H7 (cell line): ENCODE data around the gene ATP6V1E1. TPM values are rescaled to one million over a fixed set of nuclear protein-coding genes. Genes with fewer than 3 reads are reported as not detected.
A peak's percentile ranks its signal among the peaks of the same experiment; 100 is the strongest.
"Not testable (repeated sequence)": the region's sequence is repeated elsewhere in the genome, so short reads cannot be mapped to it uniquely, and the experiment has no call there.

Experiments used
- DNase-seq: peaks from one replicate; pipeline ENCODE4 v3.0.0; 2012
- H3K27me3 ChIP-seq: 2 replicates; pipeline ENCODE4 v1.6.0; 2011; ENCODE audit warnings: mild to moderate bottlenecking, low read length; ENCODE audit not compliant: control insufficient read depth, insufficient read depth
- H3K36me3 ChIP-seq: replicated peaks from 2 replicates; pipeline ENCODE4 v1.5.1; 2011; ENCODE audit warnings: low read length; ENCODE audit not compliant: control insufficient read depth, insufficient read depth
- H3K4me3 ChIP-seq: 2 replicates; pipeline ENCODE4 v1.5.1; 2011; ENCODE audit warnings: low read depth, mild to moderate bottlenecking, control low read depth, low read length, moderate library complexity; ENCODE audit not compliant: insufficient read depth
- total RNA-seq: library from RNA; depleted of rRNA; stranded (reverse); fragments of >200 nt; shearing (Covaris generic); gene quantifications from 2 replicates; pipeline ENCODE4 v1.2.3, GENCODE V29; 2014

Gene ATP6V1E1
- total RNA-seq, 1 experiment from 2014 or later = 109 TPM

DNA sequence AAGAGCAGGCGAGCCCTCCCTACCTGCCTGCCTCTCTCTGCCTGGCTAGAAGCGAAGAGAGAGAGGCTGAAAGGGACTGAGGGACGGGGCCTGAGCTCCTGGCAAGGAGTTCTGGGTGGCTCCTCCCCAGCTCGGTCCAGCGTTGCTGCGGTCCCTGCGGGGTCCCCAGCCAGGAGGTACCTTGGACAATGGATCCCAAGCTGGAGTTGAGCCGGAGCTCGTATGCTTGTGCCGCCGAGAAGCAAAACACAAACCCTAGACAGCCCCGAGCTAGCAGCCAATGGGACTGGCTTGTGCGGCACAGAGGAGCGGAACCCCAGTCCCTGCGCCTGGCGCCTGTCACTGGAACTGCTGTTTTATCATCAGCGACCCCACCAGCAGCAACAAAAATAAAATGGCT lies 46.9 kb downstream of the ATP6V1E1 start:
- peak; percentile 64 for DNase-seq
- no peaks in the 10 kb centered on the region for H3K36me3 ChIP-seq

DNA sequence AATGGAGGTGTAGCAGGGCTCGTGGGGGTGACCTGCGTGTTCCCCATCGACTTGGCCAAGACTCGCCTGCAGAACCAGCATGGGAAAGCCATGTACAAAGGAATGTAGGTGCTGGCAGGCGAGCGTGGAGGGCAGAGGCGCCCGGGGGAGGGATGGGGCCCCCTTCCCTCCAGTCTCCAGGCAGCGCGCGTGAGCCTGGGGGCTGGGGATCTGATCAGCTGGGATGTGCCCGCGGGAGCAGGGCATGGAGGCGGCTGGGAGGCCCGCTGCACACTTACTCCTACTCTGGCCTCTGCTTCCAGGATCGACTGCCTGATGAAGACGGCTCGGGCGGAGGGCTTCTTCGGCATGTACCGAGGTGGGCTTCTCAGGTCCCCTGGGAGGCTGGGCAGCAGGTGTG lies 47.5 kb downstream of the ATP6V1E1 start:
- DNase-seq = peak; percentile 67
- H3K36me3 ChIP-seq = no peaks in the 10 kb centered on the region
- H3K27me3 ChIP-seq = no peaks in the 10 kb centered on the region
- H3K4me3 ChIP-seq = no peak overlapping the region

More for the DNA sequence above, 46.9 kb downstream of the ATP6V1E1 start:
- Histone ChIP-seq H3K4me3 (no peak overlapping the region), H3K27me3 (no peaks in the 10 kb centered on the region)

GRCh38 chr22:17580441-17581031 lies 48.0 kb downstream of the ATP6V1E1 start:
- no peaks in the 10 kb centered on the region for H3K27me3 ChIP-seq
- DNase-seq = peak; percentile 89
- no peaks in the 10 kb centered on the region for H3K36me3 ChIP-seq
- no peak overlapping the region for H3K4me3 ChIP-seq

- no peak for DNase-seq
- Histone ChIP-seq H3K27me3 (no peaks in the 10 kb centered on the region), H3K4me3 (no peak overlapping the region), H3K36me3 (no peaks in the 10 kb centered on the region)
Observed at GRCh38 chr22:17579535-17579981, 49.0 kb downstream of the ATP6V1E1 start.

- no peaks in the 10 kb centered on the region for H3K36me3 ChIP-seq
- no peaks in the 10 kb centered on the region for H3K27me3 ChIP-seq
- DNase-seq = no peak
- H3K4me3 ChIP-seq = no peak overlapping the region
Observed at GRCh38 chr22:17578136-17578754, 50.3 kb downstream of the ATP6V1E1 start.

- no peaks in the 10 kb centered on the region for H3K36me3 ChIP-seq
- H3K27me3 ChIP-seq = no peaks in the 10 kb centered on the region
- no peak for DNase-seq
- H3K4me3 ChIP-seq = no peak overlapping the region
Observed at GRCh38 chr22:17576470-17576869, 52.1 kb downstream of the ATP6V1E1 start.

DNA sequence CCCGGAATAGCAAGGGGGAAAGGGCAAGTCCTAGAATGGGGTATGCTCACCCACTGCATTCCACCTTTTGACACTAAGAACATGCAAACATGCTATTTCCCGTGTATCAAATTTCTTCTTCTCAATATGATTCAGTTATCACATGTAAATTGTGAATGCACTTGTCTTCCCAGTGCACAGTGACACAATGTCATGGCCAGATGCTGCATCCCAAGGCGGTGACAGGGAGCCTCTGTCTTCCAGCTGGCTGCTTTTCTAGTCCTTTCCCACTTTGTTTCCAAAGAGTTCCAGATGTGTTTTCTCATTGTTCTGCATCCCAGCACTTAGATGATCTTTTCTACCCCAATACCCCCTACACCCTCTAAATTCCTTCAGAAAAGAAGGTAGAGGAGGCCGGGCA lies 52.9 kb downstream of the ATP6V1E1 start:
- Histone ChIP-seq H3K4me3 (no peak overlapping the region), H3K27me3 (no peaks in the 10 kb centered on the region), H3K36me3 (no peaks in the 10 kb centered on the region)
- no peak for DNase-seq

GRCh38 chr22:17575151-17575550 lies 53.4 kb downstream of the ATP6V1E1 start:
- Histone ChIP-seq H3K36me3 (no peaks in the 10 kb centered on the region), H3K4me3 (no peak overlapping the region), H3K27me3 (no peaks in the 10 kb centered on the region)
- no peak for DNase-seq

- no peak for DNase-seq
- H3K4me3 ChIP-seq = no peak overlapping the region
Observed at GRCh38 chr22:17570851-17571631, 57.5 kb downstream of the ATP6V1E1 start.

GRCh38 chr22:17569971-17570511 lies 58.5 kb downstream of the ATP6V1E1 start:
- no peak for DNase-seq
- Histone ChIP-seq H3K36me3 (no peaks in the 10 kb centered on the region), H3K27me3 (no peaks in the 10 kb centered on the region), H3K4me3 (no peak overlapping the region)

More at GRCh38 chr22:17570851-17571631, 57.5 kb downstream of the ATP6V1E1 start:
- Histone ChIP-seq H3K27me3 (no peaks in the 10 kb centered on the region), H3K36me3 (no peaks in the 10 kb centered on the region)

DNA sequence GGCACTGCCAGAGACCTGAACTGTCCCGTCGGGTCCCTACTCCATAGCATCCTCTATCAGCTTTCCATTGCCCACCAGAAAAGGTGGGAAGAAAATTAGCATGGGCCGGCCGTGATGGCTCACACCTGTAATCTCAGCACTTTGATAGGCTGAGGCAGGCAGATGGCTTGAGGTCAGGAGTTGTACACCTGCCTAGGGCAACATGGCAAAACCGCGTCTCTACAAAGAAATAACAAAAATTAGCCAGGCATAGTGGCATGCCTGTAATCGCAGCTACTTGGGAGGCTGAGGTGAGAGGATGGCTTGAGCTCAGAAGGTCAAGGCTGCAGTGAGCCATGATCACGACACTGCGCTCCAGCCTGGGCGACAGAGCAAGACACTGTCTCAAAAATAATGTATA lies 61.8 kb downstream of the ATP6V1E1 start:
- DNase-seq = no peak
- H3K4me3 ChIP-seq = no peak overlapping the region
- H3K36me3 ChIP-seq = no peaks in the 10 kb centered on the region
- H3K27me3 ChIP-seq = no peaks in the 10 kb centered on the region

DNA sequence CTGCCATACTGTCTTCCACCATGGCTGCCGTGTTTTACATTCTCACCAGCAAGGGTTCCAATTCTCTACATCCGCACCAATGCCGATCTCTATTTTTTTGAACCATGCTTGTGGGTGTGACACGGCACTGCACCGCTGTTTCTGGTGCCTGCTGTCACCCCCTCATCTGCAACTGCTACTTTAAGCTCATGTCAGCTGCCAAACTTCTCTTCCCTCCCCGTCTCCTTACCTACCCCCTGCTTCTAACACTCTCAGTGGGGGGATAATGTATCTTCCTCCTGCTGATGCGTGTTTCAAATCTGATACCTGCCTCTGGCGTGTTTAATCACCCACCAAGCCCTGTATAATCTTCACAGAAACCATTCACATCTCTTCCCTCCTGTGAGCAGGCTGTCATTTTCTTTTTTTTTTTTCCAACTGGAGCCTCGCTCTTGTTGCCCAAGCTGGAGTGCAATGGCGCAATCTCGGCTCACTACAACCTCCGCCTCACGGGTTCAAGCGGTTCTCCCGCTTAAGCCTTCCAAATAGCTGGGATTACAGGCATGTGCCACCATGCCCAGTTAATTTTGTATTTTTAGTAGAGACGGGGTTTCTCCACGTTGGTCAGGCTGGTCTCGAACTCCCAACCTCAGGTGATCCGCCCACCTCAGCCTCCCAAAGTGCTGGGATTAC lies 62.4 kb downstream of the ATP6V1E1 start:
- not testable (repeated sequence) for H3K27me3 ChIP-seq, DNase-seq, H3K36me3 ChIP-seq, H3K4me3 ChIP-seq

DNA sequence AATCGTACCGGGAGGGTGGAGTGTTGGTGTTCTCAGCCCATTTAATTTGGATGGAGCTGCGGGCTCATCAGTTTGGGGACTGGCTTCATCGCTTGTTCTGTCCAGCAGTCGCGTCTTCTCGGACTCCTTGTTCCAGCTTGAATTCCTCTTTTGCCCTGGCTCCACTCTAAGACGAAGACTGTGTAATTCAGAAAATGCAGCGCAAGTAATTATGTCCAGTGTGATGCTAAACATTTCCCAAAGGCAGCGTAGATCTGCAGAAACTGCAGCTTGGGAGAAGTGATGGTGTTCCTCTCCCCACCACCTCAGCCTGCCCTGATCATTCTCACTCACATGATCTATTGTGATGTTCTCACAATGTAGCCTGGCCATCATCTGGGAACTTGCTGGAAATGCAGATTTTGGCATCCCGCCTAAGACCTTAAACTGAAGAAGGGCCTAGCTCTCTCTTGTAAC lies 64.6 kb downstream of the ATP6V1E1 start:
- H3K27me3 ChIP-seq = no peaks in the 10 kb centered on the region
- no peak for DNase-seq
- H3K4me3 ChIP-seq = no peak overlapping the region
- H3K36me3 ChIP-seq = peaks cover 5% of the 10 kb centered on the region
